Gastroesophageal sphincter (tissue), 4 donors: ENCODE results near the gene USP54. TPM values are rescaled to one million over a fixed set of nuclear protein-coding genes. Genes with fewer than 3 reads are reported as not detected.
A peak's percentile ranks its signal among the peaks of the same experiment; 100 is the strongest.

Source experiments
- ATAC-seq: fragments of 150-250 bp; one replicate; pipeline ENCODE4 v1.9.1; 2016; ENCODE audit warnings: mild to moderate bottlenecking, moderate library complexity
- H3K27ac ChIP-seq, 4 donors: fragments of 200-600 bp; sonication (generic) in 3 of 4; 1 replicate in 3 of 4; 2 replicates in 1 of 4; pipeline ENCODE4 v1.5.1; 2016 to 2019
- H3K27me3 ChIP-seq: fragments of 200-600 bp; sonication (generic); one replicate; pipeline ENCODE4 v1.5.1; 2019
- H3K36me3 ChIP-seq, 2 donors: fragments of 200-600 bp; sonication (generic); one replicate each; pipeline ENCODE4 v1.5.1; 2019; ENCODE audit warnings: control low read depth in 1 of 2
- H3K4me1 ChIP-seq, 3 donors: fragments of 200-600 bp; sonication (generic); 1 replicate in 2 of 3; 2 replicates in 1 of 3; pipeline ENCODE4 v1.5.1; 2016 to 2019; ENCODE audit warnings: control low read depth in 2 of 3
- H3K4me3 ChIP-seq, 2 donors: fragments of 200-600 bp; sonication (generic); one replicate each; pipeline ENCODE4 v1.5.1; 2019; ENCODE audit warnings: mild to moderate bottlenecking in 1 of 2, moderate library complexity in 1 of 2
- H3K9me3 ChIP-seq, 3 donors: fragments of 200-600 bp; sonication (generic); one replicate each; pipeline ENCODE4 v1.5.1; 2017 to 2019; ENCODE audit warnings: control low read depth in 2 of 3
- EP300 ChIP-seq: sonication (generic); formaldehyde crosslinking; IDR thresholded peaks from one replicate; pipeline ENCODE4 v1.6.1; 2017; ENCODE audit warnings: antibody characterized with exemption, mild to moderate bottlenecking
- POLR2A ChIP-seq, 2 donors: fragments of 450-650 bp; IDR thresholded peaks; one replicate each; pipeline ENCODE4 v1.6.1; 2017; ENCODE audit warnings: antibody characterized with exemption in 2 of 2, mild to moderate bottlenecking in 2 of 2, moderate library complexity in 1 of 2
- POLR2AphosphoS5 ChIP-seq: sonication (generic); formaldehyde crosslinking; IDR thresholded peaks from one replicate; pipeline ENCODE4 v1.6.1; 2017; ENCODE audit warnings: antibody characterized with exemption
- WGBS, 2 donors: methylation state at CpG; one replicate each; pipeline ENCODE4 v1.1.5; 2018; ENCODE audit warnings: low coverage in 1 of 2; 5-methylcytosine and 5-hydroxymethylcytosine counted together
- total RNA-seq, 4 donors: library from RNA; depleted of rRNA; stranded (reverse); fragments of >200 nt; gene quantifications; one replicate each; pipeline ENCODE4 v1.1.0, GENCODE V29; 2016
- TF ChIP-seq, protein P1 (sequence below), 4 experiments: fragments of 200-600 bp in 2 of 4; fragments of 450-650 bp in 2 of 4; sonication (generic) in 1 of 4; IDR thresholded peaks; one replicate each; pipeline ENCODE4 v1.5.1; 2017 to 2019; ENCODE audit warnings: antibody characterized with exemption in 4 of 4, mild to moderate bottlenecking in 2 of 4, moderate library complexity in 2 of 4

Gene USP54
- 100 to 1,000 TPM in 1 of 4 donors, 10 to 100 TPM in 3; 27.1 to 106 (median 53.8) TPM for total RNA-seq

DNA sequence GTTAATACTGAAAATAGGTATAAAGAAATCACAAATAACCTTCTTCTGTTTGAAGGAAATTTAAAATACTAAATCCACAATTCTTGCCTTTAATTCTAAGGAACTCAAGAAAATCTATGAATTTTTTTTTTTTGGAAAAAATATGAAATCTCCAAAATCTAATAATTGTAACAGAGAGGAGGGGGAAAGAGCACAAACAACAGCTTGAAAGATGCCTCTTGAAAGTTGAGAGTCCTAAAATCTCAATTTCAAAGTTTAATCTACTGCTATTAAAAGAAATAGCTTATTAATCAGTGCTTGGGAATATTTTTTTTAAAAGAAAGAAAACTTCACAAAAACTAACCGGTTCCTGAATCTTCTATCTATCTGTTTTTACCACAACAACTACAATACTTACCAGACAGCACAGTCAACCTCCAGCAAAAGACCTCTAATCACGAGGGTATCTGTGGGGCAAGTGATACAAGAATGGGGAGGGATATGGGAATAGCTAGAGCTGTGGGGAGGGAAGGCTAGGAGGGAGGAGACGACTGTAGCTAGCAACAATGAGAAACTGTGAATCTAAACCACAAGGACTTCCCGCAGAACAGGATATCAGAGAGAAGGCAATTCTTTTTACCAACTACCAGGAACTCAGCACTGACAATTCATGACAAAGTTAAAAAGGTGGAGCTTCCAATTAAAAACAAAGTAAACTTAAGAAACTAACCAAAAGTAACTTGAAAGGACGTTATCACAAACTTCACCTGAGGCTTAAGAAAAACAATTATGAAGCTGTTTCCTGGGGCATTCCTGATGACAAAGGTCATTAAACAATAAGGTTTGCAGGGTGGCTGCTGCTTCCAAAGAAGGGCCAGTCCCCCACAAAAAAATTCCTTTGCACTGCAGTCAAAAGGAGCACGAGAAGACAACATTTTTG, at the start of gene USP54:
Gene USP54, minus strand, starts transcription at position 462 of the 919 bp plus-strand sequence. CDS start 15,684 bp downstream, outside the sequence.
- WGBS, 2 donors: 39 to 40% methylated on average over 4 to 6 of the region's 6 CpGs
- Histone ChIP-seq H3K27ac (peak within 1 kb of the TSS in 3 of 4 donors; percentile 4 to 40 (median 25)), H3K9me3 (no peaks in the 10 kb centered on the region), H3K36me3 (no peaks in the 10 kb centered on the region), H3K4me3 (no peak within 1 kb of the TSS), H3K4me1 (peaks cover 0 to 22% (median 3%) of the 10 kb centered on the region in 3 donors), H3K27me3 (no peaks in the 10 kb centered on the region)
- TF ChIP-seq, protein P1, sequence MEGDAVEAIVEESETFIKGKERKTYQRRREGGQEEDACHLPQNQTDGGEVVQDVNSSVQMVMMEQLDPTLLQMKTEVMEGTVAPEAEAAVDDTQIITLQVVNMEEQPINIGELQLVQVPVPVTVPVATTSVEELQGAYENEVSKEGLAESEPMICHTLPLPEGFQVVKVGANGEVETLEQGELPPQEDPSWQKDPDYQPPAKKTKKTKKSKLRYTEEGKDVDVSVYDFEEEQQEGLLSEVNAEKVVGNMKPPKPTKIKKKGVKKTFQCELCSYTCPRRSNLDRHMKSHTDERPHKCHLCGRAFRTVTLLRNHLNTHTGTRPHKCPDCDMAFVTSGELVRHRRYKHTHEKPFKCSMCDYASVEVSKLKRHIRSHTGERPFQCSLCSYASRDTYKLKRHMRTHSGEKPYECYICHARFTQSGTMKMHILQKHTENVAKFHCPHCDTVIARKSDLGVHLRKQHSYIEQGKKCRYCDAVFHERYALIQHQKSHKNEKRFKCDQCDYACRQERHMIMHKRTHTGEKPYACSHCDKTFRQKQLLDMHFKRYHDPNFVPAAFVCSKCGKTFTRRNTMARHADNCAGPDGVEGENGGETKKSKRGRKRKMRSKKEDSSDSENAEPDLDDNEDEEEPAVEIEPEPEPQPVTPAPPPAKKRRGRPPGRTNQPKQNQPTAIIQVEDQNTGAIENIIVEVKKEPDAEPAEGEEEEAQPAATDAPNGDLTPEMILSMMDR (IDR thresholded peaks at IDR 0.05): no peak
- TF ChIP-seq EP300 (no peak), POLR2AphosphoS5 (no peak), POLR2A (IDR thresholded peaks at IDR 0.05) (no peak)
- peak; percentile 52 for ATAC-seq

DNA sequence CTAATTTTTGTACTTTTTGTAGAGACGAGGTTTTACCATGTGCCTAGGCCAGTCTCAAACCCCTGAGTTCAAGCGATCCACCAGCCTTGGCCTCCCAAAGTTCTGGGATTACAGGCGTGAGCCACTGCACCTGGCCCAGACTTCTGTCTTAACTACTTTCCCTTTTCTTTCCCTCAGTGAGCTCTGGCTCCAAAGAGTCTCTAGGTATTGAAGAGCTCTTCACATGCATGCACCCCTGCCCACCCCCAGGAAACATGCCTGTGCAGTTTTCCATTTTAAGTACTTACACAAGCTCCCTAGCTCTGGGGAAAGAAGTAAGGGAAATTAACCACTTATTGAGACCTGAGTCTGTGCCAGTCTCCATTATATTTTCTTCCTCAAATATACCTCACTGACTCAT, 48.1 kb upstream of the USP54 start:
- Histone ChIP-seq H3K36me3 (no peaks in the 10 kb centered on the region), H3K9me3 (no peaks in the 10 kb centered on the region), H3K4me1 (peaks cover 0 to 6% (median 0%) of the 10 kb centered on the region in 3 donors), H3K4me3 (no peak overlapping the region), H3K27ac (no peak overlapping the region), H3K27me3 (no peaks in the 10 kb centered on the region)
- TF ChIP-seq, protein P1 (IDR thresholded peaks at IDR 0.05): no peak
- TF ChIP-seq POLR2A (IDR thresholded peaks at IDR 0.05): no peak
- TF ChIP-seq POLR2AphosphoS5: no peak
- TF ChIP-seq EP300: no peak
- no peak for ATAC-seq
- 80 to 86% methylated on average over 2 to 3 of the region's 3 CpGs for WGBS, 2 donors

DNA sequence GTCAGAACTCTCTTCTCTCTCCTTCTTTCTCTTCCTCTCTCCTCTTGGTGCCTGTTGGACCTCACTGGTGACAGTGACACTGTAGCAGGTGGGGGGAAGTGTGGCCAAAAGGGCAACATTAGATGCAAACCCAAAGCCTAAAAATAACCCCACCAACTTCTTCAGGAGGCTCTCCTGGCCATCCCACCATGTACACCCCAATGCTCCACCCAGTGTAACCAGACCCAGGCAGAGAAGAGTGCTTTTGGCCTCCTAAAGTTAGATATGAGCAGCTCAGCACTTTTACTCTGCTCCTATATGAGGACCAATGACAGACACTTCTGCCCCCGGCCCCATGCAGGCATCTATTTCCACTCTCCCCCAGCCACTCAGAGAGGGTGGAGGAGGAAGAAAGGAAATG, 44.6 kb upstream of the USP54 start:
- no peaks in the 10 kb centered on the region for H3K4me1 ChIP-seq
- H3K27ac ChIP-seq: no peak overlapping the region
- H3K36me3 ChIP-seq: no peaks in the 10 kb centered on the region
- TF ChIP-seq POLR2AphosphoS5: no peak
- no peak for TF ChIP-seq EP300
- TF ChIP-seq, protein P1 (IDR thresholded peaks at IDR 0.05): no peak
- no peak for TF ChIP-seq POLR2A (IDR thresholded peaks at IDR 0.05)
- no peak for ATAC-seq
- H3K27me3 ChIP-seq: no peaks in the 10 kb centered on the region
- H3K4me3 ChIP-seq: no peak overlapping the region
- WGBS, 2 donors: 29% methylated on average over 1 of the region's 1 CpG; no CpG with 5 or more reads in 1 of the 2 donors
- H3K9me3 ChIP-seq: no peaks in the 10 kb centered on the region

GRCh38 chr10:73634421-73634820, 43.3 kb upstream of the USP54 start:
- ATAC-seq: no peak
- Histone ChIP-seq H3K9me3 (no peaks in the 10 kb centered on the region), H3K27ac (no peak overlapping the region), H3K36me3 (no peaks in the 10 kb centered on the region), H3K4me3 (no peak overlapping the region), H3K27me3 (no peaks in the 10 kb centered on the region), H3K4me1 (no peaks in the 10 kb centered on the region)
- TF ChIP-seq, protein P1 (IDR thresholded peaks at IDR 0.05): no peak
- TF ChIP-seq POLR2AphosphoS5: no peak
- no peak for TF ChIP-seq EP300
- TF ChIP-seq POLR2A (IDR thresholded peaks at IDR 0.05): no peak
- WGBS, 2 donors: 73% methylated on average over 3 of the region's 5 CpGs; no CpG with 5 or more reads in 1 of the 2 donors

DNA sequence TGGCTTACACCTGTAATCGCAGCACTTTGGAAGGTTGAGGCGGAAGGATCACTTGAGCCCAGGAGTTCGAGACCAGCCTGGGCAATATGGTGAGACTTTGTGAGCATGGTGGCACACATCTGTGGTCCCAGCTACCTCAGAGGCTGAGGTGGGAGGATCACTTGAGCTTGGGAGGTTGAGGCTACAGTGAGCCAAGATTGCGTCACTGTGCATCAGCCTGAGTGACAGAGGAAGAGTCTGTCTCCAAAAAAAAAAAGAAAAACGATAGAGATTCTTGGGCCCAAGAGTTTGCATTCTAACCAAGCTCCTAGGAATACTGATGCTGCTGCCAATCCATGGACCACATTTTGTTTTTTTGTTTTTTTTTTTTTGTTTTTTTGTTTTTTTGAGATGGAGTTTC, 38.0 kb upstream of the USP54 start:
- Histone ChIP-seq H3K36me3 (no peaks in the 10 kb centered on the region), H3K4me3 (no peak overlapping the region), H3K27ac (no peak overlapping the region), H3K9me3 (no peaks in the 10 kb centered on the region), H3K4me1 (peaks cover 0 to 18% (median 7%) of the 10 kb centered on the region in 3 donors), H3K27me3 (no peaks in the 10 kb centered on the region)
- no peak for TF ChIP-seq POLR2A (IDR thresholded peaks at IDR 0.05)
- TF ChIP-seq POLR2AphosphoS5: no peak
- no peak for TF ChIP-seq EP300
- TF ChIP-seq, protein P1 (IDR thresholded peaks at IDR 0.05): no peak
- no peak for ATAC-seq
- 93 to 100% methylated on average over 1 to 5 of the region's 5 CpGs for WGBS, 2 donors
